ENCODE measurements around the gene PRSS53.

The PRSS53 gene

GRCh38 chr16:31127182-31127581, 38.4 kb upstream of the PRSS53 start:
- no peak for TF ChIP-seq CTCF (IDR thresholded peaks at IDR 0.05)

- TF ChIP-seq CTCF (IDR thresholded peaks at IDR 0.05) = no peak
Observed at GRCh38 chr16:31125844-31126243, 37.1 kb upstream of the PRSS53 start.

GRCh38 chr16:31120129-31120528, 31.4 kb upstream of the PRSS53 start:
- TF ChIP-seq CTCF (IDR thresholded peaks at IDR 0.05) = no peak

- no peak for TF ChIP-seq CTCF (IDR thresholded peaks at IDR 0.05)
Observed at GRCh38 chr16:31118223-31119155, 29.7 kb upstream of the PRSS53 start.

GRCh38 chr16:31117384-31118222, 28.9 kb upstream of the PRSS53 start, which contains the start of gene KAT8:
Gene KAT8 (plus strand): TSS chr16:31117664. CDS start chr16:31117682, 18 bp downstream.
- no peak for TF ChIP-seq CTCF (IDR thresholded peaks at IDR 0.05)

GRCh38 chr16:31114468-31114867, 25.7 kb upstream of the PRSS53 start:
- TF ChIP-seq CTCF (IDR thresholded peaks at IDR 0.05) = no peak
